ENCODE data around the gene RASSF6. TPM values are rescaled to one million over a fixed set of nuclear protein-coding genes. Genes with fewer than 3 reads are reported as not detected.
"Not testable (repeated sequence)": the region's sequence is repeated elsewhere in the genome, so short reads cannot be mapped to it uniquely, and the experiment has no call there.

Gene RASSF6
- total RNA-seq, 1 donor from 2014 or later, result not detected

DNA sequence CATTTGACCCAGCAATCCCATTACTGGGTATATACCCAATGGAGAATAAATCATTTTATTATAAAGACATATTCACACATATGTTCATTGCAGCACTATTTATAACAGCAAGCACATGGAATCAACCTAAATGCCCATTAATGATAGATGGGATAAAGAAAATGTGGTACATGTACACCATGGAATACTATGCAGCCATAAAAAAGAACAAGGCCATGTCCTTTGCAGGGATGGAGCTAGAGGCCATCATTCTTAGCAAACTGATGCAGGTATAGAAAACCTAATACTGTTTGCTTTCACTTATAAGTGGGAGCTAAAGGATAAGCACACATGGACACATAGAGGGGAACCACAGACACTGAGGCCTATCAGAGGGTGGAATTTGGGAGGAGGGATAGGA is 22.6 kb downstream of the RASSF6 start:
- TF ChIP-seq, protein P1, sequence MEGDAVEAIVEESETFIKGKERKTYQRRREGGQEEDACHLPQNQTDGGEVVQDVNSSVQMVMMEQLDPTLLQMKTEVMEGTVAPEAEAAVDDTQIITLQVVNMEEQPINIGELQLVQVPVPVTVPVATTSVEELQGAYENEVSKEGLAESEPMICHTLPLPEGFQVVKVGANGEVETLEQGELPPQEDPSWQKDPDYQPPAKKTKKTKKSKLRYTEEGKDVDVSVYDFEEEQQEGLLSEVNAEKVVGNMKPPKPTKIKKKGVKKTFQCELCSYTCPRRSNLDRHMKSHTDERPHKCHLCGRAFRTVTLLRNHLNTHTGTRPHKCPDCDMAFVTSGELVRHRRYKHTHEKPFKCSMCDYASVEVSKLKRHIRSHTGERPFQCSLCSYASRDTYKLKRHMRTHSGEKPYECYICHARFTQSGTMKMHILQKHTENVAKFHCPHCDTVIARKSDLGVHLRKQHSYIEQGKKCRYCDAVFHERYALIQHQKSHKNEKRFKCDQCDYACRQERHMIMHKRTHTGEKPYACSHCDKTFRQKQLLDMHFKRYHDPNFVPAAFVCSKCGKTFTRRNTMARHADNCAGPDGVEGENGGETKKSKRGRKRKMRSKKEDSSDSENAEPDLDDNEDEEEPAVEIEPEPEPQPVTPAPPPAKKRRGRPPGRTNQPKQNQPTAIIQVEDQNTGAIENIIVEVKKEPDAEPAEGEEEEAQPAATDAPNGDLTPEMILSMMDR (IDR thresholded peaks at IDR 0.05), result no peak
- no peak overlapping the region for H3K27ac Mint-ChIP-seq (ENCODE audit: unreplicated experiment)
- peaks cover 10% of the 10 kb centered on the region for H3K4me1 Mint-ChIP-seq (ENCODE audit: unreplicated experiment)
- no peak overlapping the region for H3K4me3 Mint-ChIP-seq (ENCODE audit: unreplicated experiment)
- no peak for DNase-seq (ENCODE audit: extremely low spot score, unreplicated experiment)
- H3K36me3 Mint-ChIP-seq (ENCODE audit: unreplicated experiment), result no peaks in the 10 kb centered on the region
- peaks cover 30% of the 10 kb centered on the region for H3K27me3 Mint-ChIP-seq (ENCODE audit: unreplicated experiment)
- no peaks in the 10 kb centered on the region for H3K9me3 Mint-ChIP-seq (ENCODE audit: unreplicated experiment)

DNA sequence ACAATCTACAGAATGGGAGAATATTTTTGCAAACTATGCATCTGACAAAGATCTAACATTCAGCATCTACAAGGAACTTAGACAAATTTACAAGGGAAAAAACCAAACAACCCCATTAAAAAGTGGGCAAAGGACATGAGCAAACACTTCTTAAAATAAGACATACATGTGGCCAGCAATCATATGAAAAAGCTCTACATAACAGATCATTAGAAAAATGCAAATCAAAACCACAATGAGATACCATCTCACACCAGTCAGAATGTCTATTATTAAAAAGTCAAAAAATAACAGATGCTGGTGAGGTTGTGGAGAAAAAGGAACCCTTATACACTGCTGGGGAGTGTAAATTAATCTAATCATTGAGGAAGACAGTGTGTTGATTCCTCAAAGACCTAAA is 23.1 kb downstream of the RASSF6 start:
- Mint-ChIP-seq H3K27me3 (ENCODE audit: unreplicated experiment) (peaks cover 30% of the 10 kb centered on the region), H3K4me1 (ENCODE audit: unreplicated experiment) (peaks cover 10% of the 10 kb centered on the region)
- H3K4me3 Mint-ChIP-seq (ENCODE audit: unreplicated experiment); H3K9me3 Mint-ChIP-seq (ENCODE audit: unreplicated experiment); H3K36me3 Mint-ChIP-seq (ENCODE audit: unreplicated experiment); H3K27ac Mint-ChIP-seq (ENCODE audit: unreplicated experiment); DNase-seq (ENCODE audit: extremely low spot score, unreplicated experiment): not testable (repeated sequence)

DNA sequence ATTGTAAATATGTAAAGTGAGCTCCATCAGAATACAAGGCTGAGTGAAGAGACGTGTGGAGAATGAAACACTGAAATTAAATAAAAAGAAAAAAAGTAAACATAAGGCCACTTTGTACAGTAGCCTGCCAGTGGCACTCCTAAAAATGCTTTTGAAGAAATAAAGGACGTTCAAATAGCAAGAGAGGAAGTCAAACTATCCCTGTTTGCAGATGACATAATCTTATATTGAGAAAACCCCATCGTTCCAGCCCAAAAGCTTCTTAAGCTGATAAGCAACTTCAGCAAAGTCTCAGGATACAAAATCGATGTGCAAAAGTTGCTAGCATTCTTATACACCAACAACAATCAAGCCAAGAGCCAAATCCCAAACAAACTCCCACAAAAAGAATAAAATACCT is 24.2 kb downstream of the RASSF6 start:
- Mint-ChIP-seq H3K36me3 (ENCODE audit: unreplicated experiment) (no peaks in the 10 kb centered on the region), H3K4me1 (ENCODE audit: unreplicated experiment) (peaks cover 10% of the 10 kb centered on the region), H3K27me3 (ENCODE audit: unreplicated experiment) (peaks cover 28% of the 10 kb centered on the region), H3K27ac (ENCODE audit: unreplicated experiment) (no peak overlapping the region), H3K9me3 (ENCODE audit: unreplicated experiment) (no peaks in the 10 kb centered on the region), H3K4me3 (ENCODE audit: unreplicated experiment) (no peak overlapping the region)
- no peak for DNase-seq (ENCODE audit: extremely low spot score, unreplicated experiment)
- TF ChIP-seq, protein P1 (IDR thresholded peaks at IDR 0.05), result no peak

DNA sequence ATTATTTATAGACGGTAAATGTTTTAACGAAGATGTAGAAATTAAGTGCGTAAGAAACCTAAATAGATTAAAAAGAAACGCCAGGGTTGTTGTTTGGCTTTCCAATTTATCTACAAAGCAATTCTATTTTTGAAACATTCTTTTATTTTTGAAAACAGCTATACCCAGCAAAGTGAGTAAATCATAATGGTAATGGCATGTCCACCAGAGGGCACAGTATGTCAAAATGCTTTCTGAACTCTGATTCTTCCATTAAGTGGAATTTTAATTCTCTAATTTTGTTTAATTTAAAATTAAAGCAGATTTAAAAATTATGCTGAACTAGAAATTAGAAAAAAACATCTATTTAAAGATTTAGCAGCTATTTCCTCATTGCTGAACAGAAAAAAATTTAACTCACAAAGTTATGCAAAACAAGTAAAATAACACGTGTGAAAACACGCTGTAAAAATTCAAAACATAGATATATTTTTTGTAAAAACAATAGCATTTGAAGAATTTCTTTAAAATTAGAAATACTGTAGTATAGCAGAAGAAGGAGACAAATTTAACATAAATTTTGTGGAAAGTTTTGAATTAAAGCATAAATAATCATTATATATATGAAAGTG is 26.5 kb downstream of the RASSF6 start:
- peaks cover 36% of the 10 kb centered on the region for H3K27me3 Mint-ChIP-seq (ENCODE audit: unreplicated experiment)
- TF ChIP-seq, protein P1 (IDR thresholded peaks at IDR 0.05), result peak; percentile 78
- no peak for DNase-seq (ENCODE audit: extremely low spot score, unreplicated experiment)
- no peaks in the 10 kb centered on the region for H3K36me3 Mint-ChIP-seq (ENCODE audit: unreplicated experiment)
- no peak overlapping the region for H3K4me3 Mint-ChIP-seq (ENCODE audit: unreplicated experiment)
- no peak overlapping the region for H3K27ac Mint-ChIP-seq (ENCODE audit: unreplicated experiment)
- no peaks in the 10 kb centered on the region for H3K9me3 Mint-ChIP-seq (ENCODE audit: unreplicated experiment)
- H3K4me1 Mint-ChIP-seq (ENCODE audit: unreplicated experiment), result peaks cover 11% of the 10 kb centered on the region

GRCh38 chr4:73589887-73590801 is 30.1 kb downstream of the RASSF6 start:
- TF ChIP-seq, protein P1 (IDR thresholded peaks at IDR 0.05), result no peak
- H3K27me3 Mint-ChIP-seq (ENCODE audit: unreplicated experiment), result peaks cover 23% of the 10 kb centered on the region
- H3K4me1 Mint-ChIP-seq (ENCODE audit: unreplicated experiment), result peaks cover 10% of the 10 kb centered on the region
- no peak overlapping the region for H3K27ac Mint-ChIP-seq (ENCODE audit: unreplicated experiment)
- H3K4me3 Mint-ChIP-seq (ENCODE audit: unreplicated experiment), result no peak overlapping the region
- H3K9me3 Mint-ChIP-seq (ENCODE audit: unreplicated experiment), result no peaks in the 10 kb centered on the region
- H3K36me3 Mint-ChIP-seq (ENCODE audit: unreplicated experiment), result no peaks in the 10 kb centered on the region
- no peak for DNase-seq (ENCODE audit: extremely low spot score, unreplicated experiment)

All from osteocyte (in vitro differentiated cells).